ENCODE data around the gene ACKR2. TPM values are rescaled to one million over a fixed set of nuclear protein-coding genes. Genes with fewer than 3 reads are reported as not detected.

Gene ACKR2
- polyA plus RNA-seq, 1 donor (not counting 4 experiments of a cell fraction or from before 2014, with no cell fraction given), result 0.22 TPM

GRCh38 chr3:42800251-42800650 is 9.0 kb upstream of the ACKR2 start:
- no peak for FAIRE-seq
- no peak overlapping the region for H3K27ac ChIP-seq (ENCODE audit: control insufficient read depth, insufficient read depth, low read length)

GRCh38 chr3:42801048-42801620 is 8.1 kb upstream of the ACKR2 start:
- Histone ChIP-seq H3K36me3 (ENCODE audit: control insufficient read depth in 2 of 2, extremely low read depth in 1 of 2, insufficient read depth in 2 of 2, low read length in 2 of 2) (peaks cover 2 to 4% of the 10 kb centered on the region in 2 experiments), H3K27ac (ENCODE audit: control insufficient read depth, insufficient read depth, low read length) (no peak overlapping the region), H3K9me1 (ENCODE audit: control insufficient read depth, extremely low read depth, insufficient read depth, low read length) (no peaks in the 10 kb centered on the region), H3K79me2 (ENCODE audit: control insufficient read depth, insufficient read depth, low read length) (peaks cover 54% of the 10 kb centered on the region), H3K27me3 (ENCODE audit: control insufficient read depth, extremely low read depth, insufficient read depth, low read length) (no peaks in the 10 kb centered on the region), H4K20me1 (ENCODE audit: control insufficient read depth, extremely low read depth, insufficient read depth, low read length) (no peaks in the 10 kb centered on the region), H2AFZ (ENCODE audit: control insufficient read depth, low read length) (no peak overlapping the region), H3K9me3 (ENCODE audit: control insufficient read depth, low read depth, low read length) (no peaks in the 10 kb centered on the region), H3K4me2 (ENCODE audit: control insufficient read depth, extremely low read depth, insufficient read depth, low read depth, low read length) (no peak overlapping the region), H3K9ac (ENCODE audit: control insufficient read depth, extremely low read depth, insufficient read depth, low read length) (no peak overlapping the region), H3K4me1 (ENCODE audit: control insufficient read depth, extremely low read depth, insufficient read depth, low read length) (peaks cover 10% of the 10 kb centered on the region), H3K4me3 (ENCODE audit: control insufficient read depth in 2 of 3, extremely low read depth in 1 of 3, insufficient read depth in 2 of 3, low read depth in 1 of 3, low read length in 3 of 3) (no peak overlapping the region)
- TF ChIP-seq CTCF (optimal IDR thresholded peaks at IDR 0.05 in 1 of 3, IDR thresholded peaks at IDR 0.05 in 1 of 3, conservative IDR thresholded peaks at IDR 0.05 in 1 of 3; ENCODE audit: extremely low read depth in 1 of 3, insufficient read depth in 2 of 3, low read length in 3 of 3) (no peak), EZH2 (IDR thresholded peaks at IDR 0.05; ENCODE audit: low read length) (no peak)
- no peak for FAIRE-seq
- dilution Hi-C loops (cut with MboI; ENCODE audit: extremely low pct_ligation_motif_present, low sequenced_read_pairs), result no loop called here
- no peak for DNase-seq (ENCODE audit: low read depth, low spot score)

More at GRCh38 chr3:42800251-42800650, 9.0 kb upstream of the ACKR2 start:
- H3K4me1 ChIP-seq (ENCODE audit: control insufficient read depth, extremely low read depth, insufficient read depth, low read length), result peaks cover 8% of the 10 kb centered on the region
- no peaks in the 10 kb centered on the region for H3K9me3 ChIP-seq (ENCODE audit: control insufficient read depth, low read depth, low read length)
- H3K9me1 ChIP-seq (ENCODE audit: control insufficient read depth, extremely low read depth, insufficient read depth, low read length), result no peaks in the 10 kb centered on the region
- H3K79me2 ChIP-seq (ENCODE audit: control insufficient read depth, insufficient read depth, low read length), result peaks cover 62% of the 10 kb centered on the region
- dilution Hi-C loops (cut with MboI; ENCODE audit: extremely low pct_ligation_motif_present, low sequenced_read_pairs), result no loop called here
- H2AFZ ChIP-seq (ENCODE audit: control insufficient read depth, low read length), result no peak overlapping the region
- no peak overlapping the region for H3K9ac ChIP-seq (ENCODE audit: control insufficient read depth, extremely low read depth, insufficient read depth, low read length)
- TF ChIP-seq EZH2 (IDR thresholded peaks at IDR 0.05; ENCODE audit: low read length) (no peak), CTCF (optimal IDR thresholded peaks at IDR 0.05 in 1 of 3, IDR thresholded peaks at IDR 0.05 in 1 of 3, conservative IDR thresholded peaks at IDR 0.05 in 1 of 3; ENCODE audit: extremely low read depth in 1 of 3, insufficient read depth in 2 of 3, low read length in 3 of 3) (no peak)
- H3K36me3 ChIP-seq (ENCODE audit: control insufficient read depth in 2 of 2, extremely low read depth in 1 of 2, insufficient read depth in 2 of 2, low read length in 2 of 2), result peaks cover 2 to 4% of the 10 kb centered on the region in 2 experiments
- H3K4me3 ChIP-seq (ENCODE audit: control insufficient read depth in 2 of 3, extremely low read depth in 1 of 3, insufficient read depth in 2 of 3, low read depth in 1 of 3, low read length in 3 of 3), result no peak overlapping the region
- no peak overlapping the region for H3K4me2 ChIP-seq (ENCODE audit: control insufficient read depth, extremely low read depth, insufficient read depth, low read depth, low read length)
- no peaks in the 10 kb centered on the region for H3K27me3 ChIP-seq (ENCODE audit: control insufficient read depth, extremely low read depth, insufficient read depth, low read length)
- H4K20me1 ChIP-seq (ENCODE audit: control insufficient read depth, extremely low read depth, insufficient read depth, low read length), result no peaks in the 10 kb centered on the region
- no peak for DNase-seq (ENCODE audit: low read depth, low spot score)

Data from keratinocyte (primary cell).